Spleen (tissue), 7 donors: ENCODE data around the gene CHCHD3.
"Not testable (repeated sequence)": the region's sequence is repeated elsewhere in the genome, so short reads cannot be mapped to it uniquely, and the experiment has no call there.

Source experiments
- POLR2A ChIP-seq, 3 donors: fragments of 450-650 bp; IDR thresholded peaks; one replicate each; pipeline ENCODE4 v1.5.1; 2017; ENCODE audit warnings: antibody characterized with exemption in 3 of 3, mild to moderate bottlenecking in 1 of 3
- POLR2AphosphoS5 ChIP-seq, 3 donors: sonication (generic); formaldehyde crosslinking; IDR thresholded peaks; one replicate each; pipeline ENCODE4 v1.5.1; 2017; ENCODE audit warnings: antibody characterized with exemption in 3 of 3
- TF ChIP-seq, protein P1 (sequence below), 11 experiments: fragments of 200-600 bp in 7 of 11; fragments of 450-650 bp in 4 of 11; sonication (generic) in 4 of 11; IDR thresholded peaks in 8 of 11; conservative IDR thresholded peaks in 3 of 11; 1 replicate in 7 of 11; 2 replicates in 4 of 11; pipeline versions ENCODE4 v1.4.0 to v1.8.0; 2016 to 2021; ENCODE audit warnings: antibody characterized with exemption in 11 of 11, inconsistent platforms in 4 of 11, mild to moderate bottlenecking in 1 of 11
- donor health status: DM: no; HTN: no; CAD: no; lungs with moderate emphysema.
- donor health status: DM: no; HTN: no; CAD: no.
- donor health status: DM: no; HTN: no; CAD: no.

DNA sequence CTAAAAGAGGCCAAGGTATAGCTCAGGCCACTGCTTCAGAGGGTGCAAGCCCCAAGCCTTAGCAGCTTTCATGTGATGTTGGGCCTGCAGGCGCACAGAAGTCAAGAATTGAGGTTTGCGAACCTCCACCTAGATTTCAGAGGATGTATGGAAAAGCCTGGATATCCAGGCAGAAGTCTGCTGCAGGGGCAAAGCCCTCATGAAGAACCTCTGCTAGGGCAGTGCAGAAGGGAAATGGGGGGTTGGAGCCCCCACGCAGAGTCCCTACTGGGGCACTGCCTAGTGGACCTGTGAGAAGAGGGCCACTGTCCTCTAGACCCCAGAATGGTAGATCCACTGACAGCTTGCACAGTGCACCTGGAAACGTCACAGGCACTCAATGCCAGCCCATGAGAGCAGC, 189.1 kb downstream of the CHCHD3 start:
- TF ChIP-seq, protein P1, sequence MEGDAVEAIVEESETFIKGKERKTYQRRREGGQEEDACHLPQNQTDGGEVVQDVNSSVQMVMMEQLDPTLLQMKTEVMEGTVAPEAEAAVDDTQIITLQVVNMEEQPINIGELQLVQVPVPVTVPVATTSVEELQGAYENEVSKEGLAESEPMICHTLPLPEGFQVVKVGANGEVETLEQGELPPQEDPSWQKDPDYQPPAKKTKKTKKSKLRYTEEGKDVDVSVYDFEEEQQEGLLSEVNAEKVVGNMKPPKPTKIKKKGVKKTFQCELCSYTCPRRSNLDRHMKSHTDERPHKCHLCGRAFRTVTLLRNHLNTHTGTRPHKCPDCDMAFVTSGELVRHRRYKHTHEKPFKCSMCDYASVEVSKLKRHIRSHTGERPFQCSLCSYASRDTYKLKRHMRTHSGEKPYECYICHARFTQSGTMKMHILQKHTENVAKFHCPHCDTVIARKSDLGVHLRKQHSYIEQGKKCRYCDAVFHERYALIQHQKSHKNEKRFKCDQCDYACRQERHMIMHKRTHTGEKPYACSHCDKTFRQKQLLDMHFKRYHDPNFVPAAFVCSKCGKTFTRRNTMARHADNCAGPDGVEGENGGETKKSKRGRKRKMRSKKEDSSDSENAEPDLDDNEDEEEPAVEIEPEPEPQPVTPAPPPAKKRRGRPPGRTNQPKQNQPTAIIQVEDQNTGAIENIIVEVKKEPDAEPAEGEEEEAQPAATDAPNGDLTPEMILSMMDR (IDR thresholded peaks at IDR 0.05 in 8 of 11, conservative IDR thresholded peaks at IDR 0.05 in 3 of 11) = not testable (repeated sequence)
- TF ChIP-seq POLR2AphosphoS5, POLR2A (IDR thresholded peaks at IDR 0.05): not testable (repeated sequence)
